Measurements from ENCODE around the gene AIFM3. TPM values are rescaled to one million over a fixed set of nuclear protein-coding genes. Genes with fewer than 3 reads are reported as not detected.
A peak's percentile ranks its signal among the peaks of the same experiment; 100 is the strongest.
"Not testable (repeated sequence)": the region's sequence is repeated elsewhere in the genome, so short reads cannot be mapped to it uniquely, and the experiment has no call there.

Gene AIFM3
- total RNA-seq, 1 experiment from 2014 or later = 9.7 TPM

DNA sequence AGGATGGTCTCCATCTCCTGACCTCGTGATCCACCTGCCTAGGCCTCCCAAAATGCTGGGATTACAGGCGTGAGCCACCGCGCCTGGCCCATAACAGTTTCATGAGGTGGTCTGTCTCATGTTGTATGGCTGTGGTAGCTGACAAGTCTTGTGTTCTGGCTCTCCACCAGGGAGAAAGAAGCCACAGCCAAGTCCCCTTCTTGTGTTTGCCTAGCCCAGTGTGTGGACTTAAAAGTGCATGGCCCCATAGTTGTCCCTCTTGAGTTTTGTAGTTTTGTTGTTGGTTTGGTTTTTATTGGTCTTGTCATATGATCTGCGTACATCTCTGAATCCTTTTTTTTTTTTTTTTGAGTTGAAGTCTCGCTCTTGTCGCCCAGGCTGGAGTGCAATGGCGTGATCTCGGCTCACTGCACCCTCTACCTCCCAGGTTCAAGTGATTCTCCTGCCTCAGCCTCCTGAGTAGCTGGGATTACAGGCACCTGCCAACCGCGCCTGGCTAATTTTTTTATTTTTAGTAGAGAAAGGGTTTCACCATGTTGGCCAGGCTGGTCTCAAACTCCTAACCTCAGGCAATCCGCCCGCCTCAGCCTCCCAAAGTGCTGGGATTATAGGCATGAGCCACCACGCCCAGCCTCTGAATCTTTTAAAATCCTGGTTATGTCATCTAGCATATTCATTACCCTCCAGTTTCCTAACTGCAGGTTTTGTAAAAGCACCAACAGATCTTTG lies 27.4 kb upstream of the AIFM3 start:
- CTCF ChIA-PET; ATAC-seq; H2AFZ ChIP-seq (ENCODE audit: low read depth, low read length, poor library complexity, severe bottlenecking); H3K4me2 ChIP-seq (ENCODE audit: low read length); intact Hi-C loops (cut with micrococcal nuclease); POLR2A ChIA-PET; H3K9me3 ChIP-seq (ENCODE audit: control insufficient read depth in 1 of 2, insufficient read depth in 1 of 2, low read depth in 1 of 2, low read length in 2 of 2); H3K9me2 ChIP-seq (ENCODE audit: insufficient read depth); H3K27me3 ChIP-seq (ENCODE audit: insufficient read depth, low read length); DNase-seq (ENCODE audit: low read depth, low spot score); BruUV-seq (replicated peaks); H3K9ac ChIP-seq (ENCODE audit: low read length); H3K27ac ChIP-seq (ENCODE audit: low read depth, low read length); RAD21 ChIA-PET (ENCODE audit: low non-redundant PET in 1 of 2, low total read pairs in 2 of 2, uncharacterized antibody in 2 of 2, unreplicated experiment in 2 of 2); H3K4me3 ChIP-seq (replicated peaks in 1 of 2; ENCODE audit: low read depth in 1 of 2, low read length in 2 of 2): not testable (repeated sequence)
- Histone ChIP-seq H3K36me3 (ENCODE audit: control insufficient read depth in 1 of 2, insufficient read depth in 2 of 2, low read length in 2 of 2) (peaks cover 11 to 21% of the 10 kb centered on the region in 2 experiments; a peak in 3 of 4 replicates), H3K4me1 (ENCODE audit: control insufficient read depth in 1 of 2, insufficient read depth in 2 of 2, low read length in 2 of 2) (peaks cover 6 to 36% of the 10 kb centered on the region in 2 experiments), H4K20me1 (ENCODE audit: insufficient read depth) (peaks cover 49% of the 10 kb centered on the region; the same call in 1 of the 2 replicates), H3K79me2 (ENCODE audit: insufficient read depth, low read length) (peaks cover 99% of the 10 kb centered on the region)

DNA sequence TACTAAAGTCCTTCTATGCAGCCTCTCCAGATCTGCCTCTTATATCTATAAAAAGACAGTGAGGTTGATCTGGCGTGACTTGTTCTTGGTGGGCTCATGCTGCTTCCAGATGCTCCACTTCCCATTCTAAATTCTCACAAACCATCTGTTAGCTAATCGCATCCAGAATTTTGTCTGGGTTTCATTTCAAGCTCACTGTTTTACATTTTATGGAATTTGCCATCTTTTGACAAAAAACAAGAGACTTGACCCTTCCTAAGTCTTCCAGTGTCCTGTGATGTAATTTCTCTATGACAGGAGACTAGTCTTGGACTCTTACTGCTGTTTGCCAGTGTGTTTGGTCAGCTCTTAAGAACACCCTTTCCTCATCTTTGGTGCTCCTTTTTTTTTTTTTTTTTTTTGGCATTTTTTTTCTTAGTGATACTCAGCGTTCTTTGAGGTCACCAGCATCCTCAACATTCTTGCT lies 26.8 kb upstream of the AIFM3 start:
- no peak overlapping the region for H3K9ac ChIP-seq (ENCODE audit: low read length)
- CTCF ChIA-PET = no interaction called here
- peaks cover 10 to 42% of the 10 kb centered on the region in 2 experiments for H3K4me1 ChIP-seq (ENCODE audit: control insufficient read depth in 1 of 2, insufficient read depth in 2 of 2, low read length in 2 of 2)
- RAD21 ChIA-PET (ENCODE audit: low non-redundant PET in 1 of 2, low total read pairs in 2 of 2, uncharacterized antibody in 2 of 2, unreplicated experiment in 2 of 2) = no interaction called here
- peaks cover 52% of the 10 kb centered on the region; the same call in 1 of the 2 replicates for H4K20me1 ChIP-seq (ENCODE audit: insufficient read depth)
- POLR2A ChIA-PET = no interaction called here
- H3K36me3 ChIP-seq (ENCODE audit: control insufficient read depth in 1 of 2, insufficient read depth in 2 of 2, low read length in 2 of 2) = peaks cover 11 to 17% of the 10 kb centered on the region in 2 experiments; a peak in 3 of 4 replicates
- H3K9me2 ChIP-seq (ENCODE audit: insufficient read depth) = no peaks in the 10 kb centered on the region
- peaks cover 99% of the 10 kb centered on the region for H3K79me2 ChIP-seq (ENCODE audit: insufficient read depth, low read length)
- H3K4me3 ChIP-seq (replicated peaks in 1 of 2; ENCODE audit: low read depth in 1 of 2, low read length in 2 of 2) = no peak overlapping the region
- intact Hi-C loops (cut with micrococcal nuclease) = no loop called here
- no peak overlapping the region for H3K27ac ChIP-seq (ENCODE audit: low read depth, low read length)
- no TSS peak for BruUV-seq (replicated peaks)
- H3K4me2 ChIP-seq (ENCODE audit: low read length) = no peak overlapping the region
- ATAC-seq (no peak), DNase-seq (ENCODE audit: low read depth, low spot score) (no peak)
- H3K9me3 ChIP-seq (ENCODE audit: control insufficient read depth in 1 of 2, insufficient read depth in 1 of 2, low read depth in 1 of 2, low read length in 2 of 2) = no peaks in the 10 kb centered on the region
- no peak overlapping the region for H2AFZ ChIP-seq (ENCODE audit: low read depth, low read length, poor library complexity, severe bottlenecking)
- TF ChIP-seq, protein P1, sequence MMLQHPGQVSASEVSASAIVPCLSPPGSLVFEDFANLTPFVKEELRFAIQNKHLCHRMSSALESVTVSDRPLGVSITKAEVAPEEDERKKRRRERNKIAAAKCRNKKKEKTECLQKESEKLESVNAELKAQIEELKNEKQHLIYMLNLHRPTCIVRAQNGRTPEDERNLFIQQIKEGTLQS (IDR thresholded peaks at IDR 0.05) = no peak
- TF ChIP-seq POLR2AphosphoS5 (IDR thresholded peaks at IDR 0.05; ENCODE audit: low read depth, low read length) = no peak
- TF ChIP-seq, protein P2, sequence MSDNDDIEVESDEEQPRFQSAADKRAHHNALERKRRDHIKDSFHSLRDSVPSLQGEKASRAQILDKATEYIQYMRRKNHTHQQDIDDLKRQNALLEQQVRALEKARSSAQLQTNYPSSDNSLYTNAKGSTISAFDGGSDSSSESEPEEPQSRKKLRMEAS (IDR thresholded peaks at IDR 0.05) = 0 out of 2 replicates have a peak, but pooled peaks have one; percentile 13
- TF ChIP-seq POLR2A (IDR thresholded peaks at IDR 0.05; ENCODE audit: borderline replicate concordance, extremely low read depth, insufficient read depth, insufficient read length) = no peak
- TF ChIP-seq ZFX (IDR thresholded peaks at IDR 0.05) = no peak
- no peak for TF ChIP-seq EGR1 (IDR thresholded peaks at IDR 0.05; ENCODE audit: low read depth)
- no peaks in the 10 kb centered on the region for H3K27me3 ChIP-seq (ENCODE audit: insufficient read depth, low read length)
